KMS-11 (cell line): Measurements from ENCODE around the gene GOLGA8S.
"Not testable (repeated sequence)": the region's sequence is repeated elsewhere in the genome, so short reads cannot be mapped to it uniquely, and the experiment has no call there.

Experiments
- H2AFZ ChIP-seq: fragments of 200-600 bp; sonication (generic); 2 replicates; pipeline ENCODE4 v1.6.1; 2016; ENCODE audit warnings: antibody characterized with exemption, mixed run types, low read depth
- H3K27ac ChIP-seq: fragments of 200-600 bp; sonication (generic); 2 replicates; pipeline ENCODE4 v1.6.1; 2016; ENCODE audit warnings: mild to moderate bottlenecking, mixed run types
- H3K27me3 ChIP-seq: fragments of 200-600 bp; sonication (generic); 2 replicates; pipeline ENCODE4 v1.6.1; 2017; ENCODE audit warnings: mild to moderate bottlenecking, low read depth, mixed run types, moderate library complexity; ENCODE audit not compliant: insufficient read depth
- H3K36me3 ChIP-seq: fragments of 200-600 bp; sonication (generic); 2 replicates; pipeline ENCODE4 v1.6.1; 2017; ENCODE audit warnings: mild to moderate bottlenecking, mixed run types; ENCODE audit not compliant: insufficient read depth
- H3K4me1 ChIP-seq: fragments of 200-600 bp; sonication (generic); 2 replicates; pipeline ENCODE4 v1.6.1; 2016; ENCODE audit warnings: mild to moderate bottlenecking, low read depth, mixed run types; ENCODE audit not compliant: poor library complexity, severe bottlenecking
- H3K4me2 ChIP-seq: fragments of 200-600 bp; sonication (generic); 2 replicates; pipeline ENCODE4 v1.7.0; 2016; ENCODE audit warnings: mild to moderate bottlenecking, mixed run types
- H3K4me3 ChIP-seq: fragments of 200-600 bp; sonication (generic); IDR thresholded peaks from 2 replicates; pipeline ENCODE4 v1.6.1; 2017; ENCODE audit warnings: low read depth, low read length, mixed read lengths; ENCODE audit not compliant: insufficient read depth
- H3K79me2 ChIP-seq: fragments of 200-600 bp; sonication (generic); 2 replicates; pipeline ENCODE4 v1.6.1; 2016; ENCODE audit warnings: low read depth, mixed run types; ENCODE audit not compliant: insufficient read depth
- H3K9ac ChIP-seq: fragments of 200-600 bp; sonication (generic); 2 replicates; pipeline ENCODE4 v1.6.1; 2016; ENCODE audit warnings: mild to moderate bottlenecking, mixed run types
- H4K20me1 ChIP-seq: fragments of 200-600 bp; sonication (generic); 2 replicates; pipeline ENCODE4 v1.6.1; 2016; ENCODE audit warnings: mild to moderate bottlenecking, mixed run types; ENCODE audit not compliant: insufficient read depth
- CTCF ChIP-seq: fragments of 200-600 bp; sonication (generic); conservative IDR thresholded peaks from 2 replicates; pipeline ENCODE4 v1.6.1; 2017; ENCODE audit warnings: low read depth, mild to moderate bottlenecking, antibody characterized with exemption, low read length, moderate library complexity, mixed read lengths

The GOLGA8S gene

GRCh38 chr15:23397779-23398178 lies 43.2 kb downstream of the GOLGA8S start:
- no peaks in the 10 kb centered on the region for H3K4me1 ChIP-seq
- no peaks in the 10 kb centered on the region for H3K27me3 ChIP-seq
- no peak overlapping the region for H3K9ac ChIP-seq
- H3K4me2 ChIP-seq, result no peak overlapping the region
- H2AFZ ChIP-seq, result no peak overlapping the region
- TF ChIP-seq CTCF, result no peak
- no peaks in the 10 kb centered on the region for H3K79me2 ChIP-seq
- no peaks in the 10 kb centered on the region for H4K20me1 ChIP-seq
- H3K36me3 ChIP-seq, result no peaks in the 10 kb centered on the region
- no peak overlapping the region for H3K4me3 ChIP-seq
- no peak overlapping the region for H3K27ac ChIP-seq

GRCh38 chr15:23398357-23398756 lies 43.8 kb downstream of the GOLGA8S start:
- not testable (repeated sequence) for H3K4me1 ChIP-seq, H3K27me3 ChIP-seq, H3K9ac ChIP-seq, H3K79me2 ChIP-seq, H3K4me2 ChIP-seq, H3K27ac ChIP-seq, H3K36me3 ChIP-seq, H4K20me1 ChIP-seq, H3K4me3 ChIP-seq, H2AFZ ChIP-seq

GRCh38 chr15:23399207-23399606 lies 44.7 kb downstream of the GOLGA8S start:
- not testable (repeated sequence) for H3K27ac ChIP-seq, H3K4me1 ChIP-seq, H4K20me1 ChIP-seq, H3K79me2 ChIP-seq, H3K4me3 ChIP-seq, H3K27me3 ChIP-seq, H3K9ac ChIP-seq, H3K36me3 ChIP-seq, H3K4me2 ChIP-seq, H2AFZ ChIP-seq

- H3K4me1 ChIP-seq, result no peaks in the 10 kb centered on the region
- H2AFZ ChIP-seq, result no peak overlapping the region
- no peak for TF ChIP-seq CTCF
Measured at GRCh38 chr15:23401627-23402026, 47.1 kb downstream of the GOLGA8S start.

GRCh38 chr15:23402140-23402539 lies 47.6 kb downstream of the GOLGA8S start:
- no peaks in the 10 kb centered on the region for H3K4me1 ChIP-seq
- H3K9ac ChIP-seq, result no peak overlapping the region
- H3K27me3 ChIP-seq, result no peaks in the 10 kb centered on the region
- no peak for TF ChIP-seq CTCF
- H3K27ac ChIP-seq, result no peak overlapping the region
- H3K79me2 ChIP-seq, result no peaks in the 10 kb centered on the region
- no peaks in the 10 kb centered on the region for H4K20me1 ChIP-seq
- H3K4me3 ChIP-seq, result no peak overlapping the region
- no peaks in the 10 kb centered on the region for H3K36me3 ChIP-seq
- no peak overlapping the region for H3K4me2 ChIP-seq
- no peak overlapping the region for H2AFZ ChIP-seq

More at GRCh38 chr15:23401627-23402026, 47.1 kb downstream of the GOLGA8S start:
- Histone ChIP-seq H3K4me3 (no peak overlapping the region), H3K27me3 (no peaks in the 10 kb centered on the region), H3K9ac (no peak overlapping the region), H3K27ac (no peak overlapping the region), H4K20me1 (no peaks in the 10 kb centered on the region), H3K4me2 (no peak overlapping the region), H3K79me2 (no peaks in the 10 kb centered on the region), H3K36me3 (no peaks in the 10 kb centered on the region)
